OCI-LY7 (cell line): ENCODE measurements around the gene CTNNA1.

Source experiments
- EZH2phosphoT487 ChIP-seq: fragments of 200-600 bp; sonication (generic); IDR thresholded peaks from 2 replicates; pipeline ENCODE4 v1.6.1; 2018; ENCODE audit warnings: low read depth, borderline replicate concordance, mild to moderate bottlenecking, mixed run types, antibody characterized with exemption, low read length, moderate library complexity, mixed read lengths
- TF ChIP-seq, protein P1 (sequence below): fragments of 200-600 bp; sonication (generic); conservative IDR thresholded peaks from 2 replicates; pipeline ENCODE4 v1.5.1; 2014; ENCODE audit warnings: mild to moderate bottlenecking, antibody characterized with exemption, low read length, moderate library complexity, mixed read lengths

DNA sequence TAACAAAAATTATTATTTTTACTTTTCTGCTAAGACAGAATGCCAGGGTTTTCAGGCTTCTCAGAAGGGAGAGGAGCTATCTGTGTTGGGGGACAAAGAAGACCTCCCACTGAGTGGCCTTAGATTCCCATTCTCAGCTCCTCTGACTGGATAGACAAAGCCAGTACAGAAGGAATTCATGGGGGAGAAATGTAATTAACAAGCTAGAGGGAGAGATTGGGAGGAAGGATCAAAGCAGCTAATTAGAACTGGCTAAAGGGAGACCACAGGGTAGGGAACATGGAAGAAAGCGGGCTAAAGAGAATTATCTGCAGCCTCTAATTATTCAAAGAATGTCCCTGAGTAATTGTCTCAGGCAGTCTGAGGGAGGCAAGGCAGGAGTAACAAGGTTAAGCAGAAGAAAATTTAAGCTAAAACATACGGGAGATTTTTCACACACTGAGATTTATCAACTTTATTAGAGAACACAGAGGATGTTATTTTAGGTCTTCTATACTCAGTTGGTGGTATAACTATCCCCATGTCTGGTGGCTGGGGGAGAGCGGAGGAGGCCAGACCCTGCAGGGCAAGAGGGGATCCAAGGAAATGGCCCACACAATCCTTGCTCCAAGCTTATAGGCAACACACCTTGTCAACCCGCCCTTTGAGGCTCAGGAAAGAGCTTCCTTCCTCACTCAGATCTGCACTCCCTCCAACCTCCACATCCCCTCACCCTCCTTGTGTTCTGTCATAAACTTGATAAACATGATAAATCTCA is 209.6 kb downstream of the CTNNA1 start:
- TF ChIP-seq, protein P1, sequence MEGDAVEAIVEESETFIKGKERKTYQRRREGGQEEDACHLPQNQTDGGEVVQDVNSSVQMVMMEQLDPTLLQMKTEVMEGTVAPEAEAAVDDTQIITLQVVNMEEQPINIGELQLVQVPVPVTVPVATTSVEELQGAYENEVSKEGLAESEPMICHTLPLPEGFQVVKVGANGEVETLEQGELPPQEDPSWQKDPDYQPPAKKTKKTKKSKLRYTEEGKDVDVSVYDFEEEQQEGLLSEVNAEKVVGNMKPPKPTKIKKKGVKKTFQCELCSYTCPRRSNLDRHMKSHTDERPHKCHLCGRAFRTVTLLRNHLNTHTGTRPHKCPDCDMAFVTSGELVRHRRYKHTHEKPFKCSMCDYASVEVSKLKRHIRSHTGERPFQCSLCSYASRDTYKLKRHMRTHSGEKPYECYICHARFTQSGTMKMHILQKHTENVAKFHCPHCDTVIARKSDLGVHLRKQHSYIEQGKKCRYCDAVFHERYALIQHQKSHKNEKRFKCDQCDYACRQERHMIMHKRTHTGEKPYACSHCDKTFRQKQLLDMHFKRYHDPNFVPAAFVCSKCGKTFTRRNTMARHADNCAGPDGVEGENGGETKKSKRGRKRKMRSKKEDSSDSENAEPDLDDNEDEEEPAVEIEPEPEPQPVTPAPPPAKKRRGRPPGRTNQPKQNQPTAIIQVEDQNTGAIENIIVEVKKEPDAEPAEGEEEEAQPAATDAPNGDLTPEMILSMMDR = no peak
- TF ChIP-seq EZH2phosphoT487 = no peak
